Mucosa of descending colon (tissue), 3 donors: ENCODE measurements around the gene POMGNT2. TPM values are rescaled to one million over a fixed set of nuclear protein-coding genes. Genes with fewer than 3 reads are reported as not detected.

ENCODE experiments used
- ATAC-seq: fragments of 200-7000 bp; cut with Tn5 transposase; one replicate; pipeline ENCODE4 v1.9.1; 2020; ENCODE audit warnings: mild to moderate bottlenecking, moderate library complexity
- DNase-seq, 3 donors: peaks; one replicate each; pipeline ENCODE4 v3.0.0-alpha.2; 2020
- H3K36me3 ChIP-seq: fragments of 200-600 bp; one replicate; pipeline ENCODE4 v1.8.0; 2021; ENCODE audit warnings: low read depth, mild to moderate bottlenecking
- H3K4me1 ChIP-seq: fragments of 200-600 bp; one replicate; pipeline ENCODE4 v1.8.0; 2021; ENCODE audit warnings: low read depth, mild to moderate bottlenecking
- H3K4me3 ChIP-seq: fragments of 200-600 bp; one replicate; pipeline ENCODE4 v1.8.0; 2021; ENCODE audit warnings: mild to moderate bottlenecking
- H3K9me3 ChIP-seq: fragments of 200-600 bp; one replicate; pipeline ENCODE4 v1.8.0; 2021; ENCODE audit warnings: mild to moderate bottlenecking
- CTCF ChIP-seq: fragments of 200-600 bp; IDR thresholded peaks from one replicate; pipeline ENCODE4 v1.8.0; 2022; ENCODE audit warnings: antibody characterized with exemption, mild to moderate bottlenecking
- intact Hi-C, 2 donors: fragments of 100-400 bp; cut with DNase I in 1 of 2; cut with micrococcal nuclease in 1 of 2; formaldehyde crosslinking; loops; one replicate each; pipeline versions ENCODE4 v1.11.0 to v1.11.1; 2022; cut with DNase I, micrococcal nuclease
- long read RNA-seq, 2 donors: library from polyadenylated mRNA; unstranded; transcript quantifications; one replicate each; pipeline ENCODE4 v2.0.0, GENCODE V29; 2019 to 2021
- total RNA-seq, 3 donors: library from RNA; stranded (reverse); fragmentation: NEBNext Ultra II Directional in 2 of 3; extraction: Animal tissue kit (Norgen Biotek cat#: 25700) in 2 of 3; gene quantifications; one replicate each; pipeline versions ENCODE4 v1.2.1 to v1.2.4, GENCODE V29; 2021 to 2023
- donor health status: DM: no; HTN: no; CAD: no; lungs with moderate emphysema.
- donor health status: DM: no; HTN: no; CAD: no.
- donor health status: DM: no; HTN: yes; CAD: no.

The POMGNT2 gene
- 10 to 100 TPM in 1 of 3 donors, 1 to 10 TPM in 2; 2.8 to 12.6 (median 4.9) TPM for total RNA-seq
- long read RNA-seq, donor 1, transcript POMGNT2-201 (2 exons, 2,544 nt) = major isoform, 18 of 24 reads
- long read RNA-seq, donor 1, partial matches to known transcripts = 0 of 24 reads
- long read RNA-seq, donor 1, other reads (novel, unspliced or antisense) = 6 of 24 reads
- long read RNA-seq, donor 2, partial matches to known transcripts = 0 of 4 reads
- long read RNA-seq, donor 2, other reads (novel, unspliced or antisense) = 3 of 4 reads

DNA sequence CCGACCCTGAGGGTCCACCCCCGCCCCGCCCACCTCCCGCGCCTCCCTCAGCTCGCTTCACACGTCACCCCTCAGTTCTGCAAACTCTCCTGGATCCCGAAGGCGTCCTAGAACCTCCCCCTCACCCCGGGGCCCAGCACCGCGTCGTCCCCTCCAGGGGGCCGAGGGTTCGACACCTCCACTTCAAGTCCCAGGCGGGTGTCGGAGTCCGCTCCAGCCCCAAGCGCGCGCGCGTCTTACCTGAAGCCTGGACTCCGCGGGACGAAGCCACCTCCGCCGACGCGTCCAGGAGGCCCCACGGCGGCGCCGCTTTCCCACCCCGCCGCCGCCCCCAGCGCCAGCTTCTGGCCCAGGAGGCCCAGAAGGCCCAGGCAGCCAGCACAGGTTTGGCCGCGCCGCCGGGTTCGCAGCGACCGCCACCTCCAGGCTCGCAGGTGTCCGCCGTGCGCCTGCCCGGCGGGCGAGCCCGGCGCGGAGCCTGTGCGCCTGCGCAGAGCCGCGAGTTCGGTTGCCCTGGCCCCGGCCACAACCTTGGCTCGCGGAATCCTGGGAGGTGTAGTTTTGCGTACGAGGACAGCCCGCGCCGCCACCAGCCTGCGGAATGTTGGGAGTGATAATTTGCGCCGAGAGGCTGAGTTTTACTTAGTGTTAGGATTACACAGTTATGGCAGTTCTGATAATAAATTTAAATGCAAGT is at the start of gene POMGNT2:
Gene POMGNT2 (minus strand): TSS at position 484 of the 697 bp plus-strand sequence. CDS start 24,648 bp downstream, outside the sequence.
- intact Hi-C loops = no loop called here
- ATAC-seq (peak; percentile 99), DNase-seq (peak; percentile 92 to 94 (median 92))
- H3K36me3 ChIP-seq = no peaks in the 10 kb centered on the region
- TF ChIP-seq CTCF = no peak
- peak within 1 kb of the TSS; percentile 24 for H3K4me3 ChIP-seq
- H3K9me3 ChIP-seq = no peaks in the 10 kb centered on the region
- H3K4me1 ChIP-seq = no peaks in the 10 kb centered on the region

DNA sequence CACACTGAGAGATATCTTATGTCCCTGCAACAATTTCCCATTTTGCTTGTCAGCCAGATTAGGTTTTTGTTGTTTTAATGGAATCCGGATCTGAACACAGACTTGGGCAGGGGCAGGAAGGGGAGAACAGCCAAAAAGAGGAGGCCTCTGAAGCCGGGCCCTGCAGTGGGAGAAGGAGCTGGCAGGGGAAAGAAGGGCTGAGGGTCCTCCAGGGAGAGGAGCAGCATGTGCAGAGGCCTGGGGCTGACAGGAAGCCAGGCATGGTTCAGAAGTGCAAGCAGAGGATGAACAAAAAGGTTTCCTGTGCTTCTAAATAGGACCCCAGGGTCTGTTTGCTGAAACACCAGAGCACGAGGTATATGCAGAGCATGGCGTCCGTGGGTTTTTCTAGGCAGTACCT is 49.1 kb upstream of the POMGNT2 start:
- TF ChIP-seq CTCF = no peak
- Histone ChIP-seq H3K4me1 (no peaks in the 10 kb centered on the region), H3K4me3 (no peak overlapping the region), H3K9me3 (no peaks in the 10 kb centered on the region), H3K36me3 (no peaks in the 10 kb centered on the region)
- intact Hi-C loops = loop anchor here (2.0 to 10.0 kb wide), 3 partner anchors 193 to 350 kb away; no protein-coding TSS in a partner anchor
- DNase-seq (no peak), ATAC-seq (no peak)

DNA sequence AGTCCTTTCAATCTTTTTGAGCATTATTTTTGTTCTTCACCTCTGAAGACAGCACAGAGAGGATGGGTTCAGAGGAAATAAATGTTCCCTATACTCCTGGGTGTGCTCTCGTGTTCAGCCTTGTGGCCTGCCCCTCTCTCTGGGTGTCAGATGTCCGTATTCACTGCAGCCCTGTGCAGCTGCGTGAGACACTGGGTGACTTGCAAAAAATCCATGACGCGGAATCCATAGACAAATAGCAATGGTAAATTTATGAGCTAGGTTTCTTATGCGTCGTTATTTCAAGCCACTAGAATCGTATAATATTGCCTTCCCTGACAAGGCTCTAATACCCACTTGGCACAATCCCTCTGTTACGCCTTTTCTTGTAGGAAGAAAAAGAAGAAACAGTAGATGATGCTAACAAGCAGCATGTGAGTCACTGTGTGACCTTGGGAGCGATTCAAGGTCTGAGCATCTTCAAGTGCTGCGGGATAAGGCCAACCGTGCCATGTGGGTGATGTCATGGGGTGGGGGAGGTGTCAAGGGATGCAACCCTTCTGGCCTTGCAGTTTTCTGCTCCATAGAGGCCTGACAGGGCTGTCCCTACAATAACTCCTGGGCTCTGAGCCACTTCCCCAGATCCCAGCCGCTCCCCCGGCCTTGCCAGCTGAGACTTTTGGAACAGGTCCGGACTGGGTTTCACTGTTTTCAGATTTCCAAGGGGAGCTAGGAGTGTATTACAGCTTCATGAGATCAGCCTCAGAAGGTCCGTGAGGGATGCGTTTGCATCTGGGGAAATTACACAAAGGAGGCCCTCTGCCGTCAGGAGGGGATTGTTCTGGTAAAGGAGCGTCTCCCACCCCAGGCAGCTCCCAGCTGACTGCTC is 47.6 kb upstream of the POMGNT2 start:
- peak; percentile 61 for ATAC-seq
- DNase-seq = peak; percentile 43 to 72 (median 45)
- no peak for TF ChIP-seq CTCF
- Histone ChIP-seq H3K4me3 (no peak overlapping the region), H3K9me3 (no peaks in the 10 kb centered on the region), H3K36me3 (no peaks in the 10 kb centered on the region), H3K4me1 (no peaks in the 10 kb centered on the region)
- intact Hi-C loops = loop anchor here (2.0 to 10.0 kb wide), 2 partner anchors 193 to 351 kb away; no protein-coding TSS in a partner anchor

GRCh38 chr3:43152649-43153048 is 46.8 kb upstream of the POMGNT2 start:
- intact Hi-C loops = loop anchor here (10.0 kb wide), 1 partner anchor 352 kb away; no protein-coding TSS in a partner anchor
- H3K9me3 ChIP-seq = no peaks in the 10 kb centered on the region
- no peaks in the 10 kb centered on the region for H3K36me3 ChIP-seq
- no peaks in the 10 kb centered on the region for H3K4me1 ChIP-seq
- DNase-seq = no peak
- no peak for ATAC-seq
- H3K4me3 ChIP-seq = no peak overlapping the region
- no peak for TF ChIP-seq CTCF

DNA sequence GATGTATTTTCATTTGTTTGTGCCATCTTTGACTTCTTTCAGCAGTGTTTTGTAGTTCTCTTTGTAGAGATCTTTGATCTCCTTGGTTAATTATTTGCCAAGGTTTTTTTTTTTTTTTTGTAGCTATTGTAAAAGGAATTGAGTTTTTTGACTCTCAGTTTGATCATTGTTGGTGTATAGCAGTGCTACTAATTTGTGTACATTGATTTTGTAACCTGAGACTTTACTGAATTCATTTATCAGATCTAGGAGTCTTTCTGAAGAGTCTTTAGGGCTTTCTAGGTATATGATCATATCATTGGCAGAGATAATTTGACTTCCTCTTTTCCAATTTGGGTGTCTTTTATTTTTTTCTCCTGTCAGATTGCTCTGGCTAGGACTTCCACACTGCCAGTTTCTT is 42.2 kb upstream of the POMGNT2 start:
- no peak for TF ChIP-seq CTCF
- Histone ChIP-seq H3K4me3 (no peak overlapping the region), H3K9me3 (no peaks in the 10 kb centered on the region), H3K36me3 (no peaks in the 10 kb centered on the region), H3K4me1 (no peaks in the 10 kb centered on the region)
- ATAC-seq = no peak
- intact Hi-C loops = no loop called here
- no peak for DNase-seq
